Measurements from ENCODE around the gene SOHLH1.

SOHLH1 gene

DNA sequence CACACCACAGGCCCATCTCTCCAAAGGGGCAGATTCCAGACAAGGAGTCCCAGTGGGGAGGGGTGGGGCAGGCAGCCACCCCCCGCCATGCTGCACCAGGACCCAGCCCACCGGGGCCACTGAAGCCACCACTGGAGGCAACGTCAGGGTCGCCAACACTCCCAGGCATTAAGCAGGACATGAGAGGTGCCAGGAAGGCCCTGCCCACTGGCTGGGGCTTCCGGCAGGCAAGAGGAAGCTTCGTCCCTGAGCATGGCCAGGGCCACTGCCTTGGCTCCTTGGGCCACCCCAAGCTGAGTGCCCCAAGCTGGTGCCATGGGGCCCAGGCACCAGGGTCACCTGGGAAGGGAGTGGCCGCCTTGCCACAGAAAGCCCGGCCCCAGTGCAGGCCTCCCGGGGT lies 20.2 kb upstream of the SOHLH1 start:
- no peak for DNase-seq (ENCODE audit: low read depth)
- no peak overlapping the region for H3K4me3 ChIP-seq (ENCODE audit: control insufficient read depth, low read depth, low read length)
- TF ChIP-seq, protein P1, sequence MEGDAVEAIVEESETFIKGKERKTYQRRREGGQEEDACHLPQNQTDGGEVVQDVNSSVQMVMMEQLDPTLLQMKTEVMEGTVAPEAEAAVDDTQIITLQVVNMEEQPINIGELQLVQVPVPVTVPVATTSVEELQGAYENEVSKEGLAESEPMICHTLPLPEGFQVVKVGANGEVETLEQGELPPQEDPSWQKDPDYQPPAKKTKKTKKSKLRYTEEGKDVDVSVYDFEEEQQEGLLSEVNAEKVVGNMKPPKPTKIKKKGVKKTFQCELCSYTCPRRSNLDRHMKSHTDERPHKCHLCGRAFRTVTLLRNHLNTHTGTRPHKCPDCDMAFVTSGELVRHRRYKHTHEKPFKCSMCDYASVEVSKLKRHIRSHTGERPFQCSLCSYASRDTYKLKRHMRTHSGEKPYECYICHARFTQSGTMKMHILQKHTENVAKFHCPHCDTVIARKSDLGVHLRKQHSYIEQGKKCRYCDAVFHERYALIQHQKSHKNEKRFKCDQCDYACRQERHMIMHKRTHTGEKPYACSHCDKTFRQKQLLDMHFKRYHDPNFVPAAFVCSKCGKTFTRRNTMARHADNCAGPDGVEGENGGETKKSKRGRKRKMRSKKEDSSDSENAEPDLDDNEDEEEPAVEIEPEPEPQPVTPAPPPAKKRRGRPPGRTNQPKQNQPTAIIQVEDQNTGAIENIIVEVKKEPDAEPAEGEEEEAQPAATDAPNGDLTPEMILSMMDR (conservative IDR thresholded peaks at IDR 0.05; ENCODE audit: control insufficient read depth, insufficient read depth, low read depth, low read length), result no peak

GRCh38 chr9:135718616-135719015 lies 19.3 kb upstream of the SOHLH1 start:
- H3K4me3 ChIP-seq (ENCODE audit: control insufficient read depth, low read depth, low read length), result no peak overlapping the region
- peak; percentile 37 for DNase-seq (ENCODE audit: low read depth)
- TF ChIP-seq, protein P1 (conservative IDR thresholded peaks at IDR 0.05; ENCODE audit: control insufficient read depth, insufficient read depth, low read depth, low read length), result no peak

DNA sequence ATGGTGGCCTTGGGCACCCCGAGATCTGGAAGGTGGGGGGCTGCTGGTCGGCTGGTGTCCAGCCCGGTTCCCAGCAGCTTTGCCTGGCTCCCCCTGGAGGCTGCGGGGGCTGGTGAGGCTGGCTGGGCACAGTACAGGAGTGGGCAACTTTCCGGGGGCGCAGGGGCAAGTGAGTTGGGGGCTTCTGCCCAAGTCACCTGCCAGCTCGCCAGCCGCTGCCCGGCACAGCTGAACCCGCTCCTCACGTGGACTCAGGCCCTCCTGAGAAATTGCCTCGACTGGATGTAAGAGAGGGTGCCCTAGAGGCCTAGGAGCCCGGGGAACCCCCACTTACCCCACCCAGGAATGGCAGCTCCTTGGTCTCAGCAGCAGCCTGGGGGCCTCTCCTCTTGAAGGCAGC lies 18.1 kb upstream of the SOHLH1 start:
- no peak overlapping the region for H3K4me3 ChIP-seq (ENCODE audit: control insufficient read depth, low read depth, low read length)
- TF ChIP-seq, protein P1 (conservative IDR thresholded peaks at IDR 0.05; ENCODE audit: control insufficient read depth, insufficient read depth, low read depth, low read length), result no peak
- no peak for DNase-seq (ENCODE audit: low read depth)

DNA sequence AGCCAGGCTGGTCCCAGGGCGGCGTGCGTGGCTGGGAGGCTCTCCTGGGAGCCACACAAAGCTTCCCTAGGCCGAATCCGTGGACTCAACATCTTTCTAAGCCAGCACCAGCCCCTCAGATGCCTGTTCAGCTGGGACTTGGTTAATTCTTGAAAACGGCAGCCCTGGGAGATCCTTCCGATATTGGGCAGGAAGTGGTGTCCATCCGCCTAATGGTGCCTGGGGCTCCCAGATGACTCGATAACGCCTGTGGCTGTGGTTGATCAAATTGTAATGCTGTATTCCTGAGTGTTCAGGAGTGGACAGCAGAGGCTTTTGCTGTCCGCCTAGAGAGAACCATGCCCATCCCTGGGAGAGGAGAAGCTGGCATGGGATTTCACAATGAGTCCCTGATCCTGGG lies 16.8 kb upstream of the SOHLH1 start:
- DNase-seq (ENCODE audit: low read depth), result no peak
- TF ChIP-seq, protein P1 (conservative IDR thresholded peaks at IDR 0.05; ENCODE audit: control insufficient read depth, insufficient read depth, low read depth, low read length), result no peak
- no peak overlapping the region for H3K4me3 ChIP-seq (ENCODE audit: control insufficient read depth, low read depth, low read length)

GRCh38 chr9:135715056-135715595 lies 15.8 kb upstream of the SOHLH1 start:
- TF ChIP-seq, protein P1 (conservative IDR thresholded peaks at IDR 0.05; ENCODE audit: control insufficient read depth, insufficient read depth, low read depth, low read length), result no peak
- no peak overlapping the region for H3K4me3 ChIP-seq (ENCODE audit: control insufficient read depth, low read depth, low read length)
- no peak for DNase-seq (ENCODE audit: low read depth)

DNA sequence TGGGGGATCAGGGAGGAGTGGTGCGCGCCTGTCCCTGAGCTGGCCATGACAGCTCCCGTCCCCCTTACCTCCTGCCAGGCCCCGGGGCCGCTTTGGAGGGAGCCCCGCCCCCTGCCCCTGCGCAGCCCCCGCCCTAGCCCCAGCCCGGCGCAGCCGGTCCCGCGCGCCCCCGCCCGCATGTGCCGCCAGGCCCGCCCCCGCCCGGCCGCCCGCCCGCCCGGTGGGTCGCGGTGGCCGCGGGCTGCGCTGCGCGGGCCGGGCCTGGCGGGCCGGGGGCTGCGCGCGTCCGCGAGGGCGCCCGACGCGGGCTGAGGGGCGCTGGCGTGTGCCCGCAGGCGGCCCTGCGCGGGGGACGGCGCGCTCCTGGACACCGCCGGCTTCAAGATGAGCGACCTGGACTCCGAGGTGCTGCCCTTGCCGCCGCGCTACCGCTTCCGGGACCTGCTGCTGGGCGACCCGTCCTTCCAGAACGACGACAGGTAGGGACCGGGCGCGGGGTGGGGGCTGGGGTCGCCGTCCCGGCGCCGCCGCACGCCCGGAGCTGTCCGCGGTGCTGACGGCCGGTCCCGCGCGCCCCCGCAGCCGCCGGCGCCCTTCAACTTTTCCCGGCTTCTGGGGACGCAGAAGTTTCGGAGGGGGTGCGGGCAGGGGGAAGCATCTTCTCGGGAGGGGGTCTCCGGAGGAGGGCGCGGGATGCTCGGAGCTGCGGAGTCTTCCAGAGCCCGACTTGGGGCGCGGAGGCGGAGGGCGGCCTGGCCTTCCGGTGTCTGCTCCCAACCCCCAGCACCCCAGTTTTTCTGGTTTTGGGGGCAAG lies 15.2 kb upstream of the SOHLH1 start:
- H3K4me3 ChIP-seq (ENCODE audit: control insufficient read depth, low read depth, low read length), result no peak overlapping the region
- TF ChIP-seq, protein P1 (conservative IDR thresholded peaks at IDR 0.05; ENCODE audit: control insufficient read depth, insufficient read depth, low read depth, low read length), result no peak
- no peak for DNase-seq (ENCODE audit: low read depth)

All from fibroblast of mammary gland (primary cell).